NAMALWA (cell line): ENCODE data around the gene PTPRM.
A peak's percentile ranks its signal among the peaks of the same experiment; 100 is the strongest.
"Not testable (repeated sequence)": the region's sequence is repeated elsewhere in the genome, so short reads cannot be mapped to it uniquely, and the experiment has no call there.

ENCODE experiments used
- DNase-seq: peaks from one replicate; pipeline ENCODE4 v3.0.0-alpha.2; 2015; ENCODE audit warnings: low spot score

Gene PTPRM

GRCh38 chr18:8050616-8051329, 483.7 kb downstream of the PTPRM start:
- no peak for DNase-seq

- no peak for DNase-seq
Measured at GRCh38 chr18:8051453-8051852, 484.3 kb downstream of the PTPRM start.

- DNase-seq, result peak; percentile 26
Measured at GRCh38 chr18:8052237-8052701, 485.2 kb downstream of the PTPRM start.

- no peak for DNase-seq
Measured at GRCh38 chr18:8056723-8057122, 489.6 kb downstream of the PTPRM start.

GRCh38 chr18:8063152-8063551, 496.0 kb downstream of the PTPRM start:
- DNase-seq, result not testable (repeated sequence)

GRCh38 chr18:8063733-8064132, 496.6 kb downstream of the PTPRM start:
- DNase-seq, result no peak

GRCh38 chr18:8065284-8065683, 498.2 kb downstream of the PTPRM start:
- DNase-seq, result no peak

- DNase-seq, result no peak
Measured at GRCh38 chr18:8065773-8066172, 498.7 kb downstream of the PTPRM start.

- DNase-seq, result no peak
Measured at GRCh38 chr18:8069708-8070107, 502.6 kb downstream of the PTPRM start.

GRCh38 chr18:8073167-8073566, 506.1 kb downstream of the PTPRM start:
- DNase-seq, result no peak

- DNase-seq, result no peak
Measured at GRCh38 chr18:8080092-8080491, 513.0 kb downstream of the PTPRM start.

- no peak for DNase-seq
Measured at GRCh38 chr18:8081267-8081666, 514.2 kb downstream of the PTPRM start.

GRCh38 chr18:8081872-8082553, 514.9 kb downstream of the PTPRM start:
- DNase-seq, result no peak

GRCh38 chr18:8084160-8084559, 517.0 kb downstream of the PTPRM start:
- DNase-seq, result peak; percentile 34

GRCh38 chr18:8088626-8089025, 521.5 kb downstream of the PTPRM start:
- DNase-seq, result no peak

- DNase-seq, result no peak
Measured at GRCh38 chr18:8091035-8091434, 523.9 kb downstream of the PTPRM start.

GRCh38 chr18:8095947-8096570, 528.9 kb downstream of the PTPRM start:
- no peak for DNase-seq

GRCh38 chr18:8097399-8097798, 530.3 kb downstream of the PTPRM start:
- DNase-seq, result no peak

GRCh38 chr18:8097927-8098326, 530.8 kb downstream of the PTPRM start:
- no peak for DNase-seq

- no peak for DNase-seq
Measured at GRCh38 chr18:8106603-8107002, 539.5 kb downstream of the PTPRM start.

GRCh38 chr18:8107426-8107825, 540.3 kb downstream of the PTPRM start:
- no peak for DNase-seq

- no peak for DNase-seq
Measured at GRCh38 chr18:8114480-8114879, 547.4 kb downstream of the PTPRM start.

- DNase-seq, result no peak
Measured at GRCh38 chr18:8116341-8117005, 549.4 kb downstream of the PTPRM start.
